Embryonic facial prominence (tissue), 1 donor: ENCODE data around the gene LRRC52.
A peak's percentile ranks its signal among the peaks of the same experiment; 100 is the strongest.

Experiments used
- DNase-seq: peaks from one replicate; pipeline ENCODE4 v3.0.0-alpha.2; 2016; ENCODE audit errors: extremely low spot score

Gene LRRC52, protein sequence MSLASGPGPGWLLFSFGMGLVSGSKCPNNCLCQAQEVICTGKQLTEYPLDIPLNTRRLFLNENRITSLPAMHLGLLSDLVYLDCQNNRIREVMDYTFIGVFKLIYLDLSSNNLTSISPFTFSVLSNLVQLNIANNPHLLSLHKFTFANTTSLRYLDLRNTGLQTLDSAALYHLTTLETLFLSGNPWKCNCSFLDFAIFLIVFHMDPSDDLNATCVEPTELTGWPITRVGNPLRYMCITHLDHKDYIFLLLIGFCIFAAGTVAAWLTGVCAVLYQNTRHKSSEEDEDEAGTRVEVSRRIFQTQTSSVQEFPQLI

DNA sequence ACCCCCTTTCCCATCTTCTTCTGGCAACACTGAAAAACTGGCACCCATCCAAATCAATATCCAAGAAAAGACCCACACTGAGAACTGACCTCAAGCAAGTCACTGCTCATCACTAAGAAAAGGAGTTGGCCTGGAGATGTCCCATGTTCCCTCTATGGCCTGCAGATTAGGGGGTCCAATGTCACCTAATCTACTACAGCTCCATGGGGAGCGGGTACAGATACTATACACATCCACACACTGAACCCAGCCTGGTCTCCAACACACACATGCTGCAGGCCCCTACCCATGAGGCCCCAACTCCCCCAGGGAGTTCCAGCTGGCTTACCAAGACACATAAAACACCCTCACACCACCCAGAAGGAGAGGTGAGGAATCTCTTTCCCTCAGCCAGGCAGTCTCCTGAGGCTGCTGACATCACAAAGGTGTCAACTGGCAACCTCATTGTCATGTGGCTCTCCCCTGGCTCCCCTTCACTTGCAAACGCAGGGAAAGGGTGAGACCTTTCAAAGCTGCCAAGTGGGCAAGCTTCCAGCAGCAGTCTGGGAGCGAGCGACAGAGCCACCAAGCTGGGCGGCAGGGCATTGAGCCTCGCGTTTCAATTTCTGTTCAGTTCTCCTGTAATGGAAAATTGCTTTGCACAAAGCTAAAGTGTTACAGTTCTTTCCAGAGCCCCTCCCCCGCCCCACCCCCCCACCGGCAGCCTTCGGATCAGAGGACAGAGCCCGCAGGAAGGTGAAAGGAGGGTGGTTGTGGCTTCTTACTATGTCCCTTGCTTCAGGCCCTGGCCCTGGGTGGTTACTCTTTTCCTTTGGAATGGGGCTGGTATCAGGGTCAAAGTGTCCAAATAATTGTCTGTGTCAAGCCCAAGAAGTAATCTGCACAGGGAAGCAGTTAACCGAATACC lies at the start of gene LRRC52:
LRRC52 (plus strand) TSS at position 469 of the 907 bp plus-strand sequence; CDS start at position 766, 297 bp downstream.
- no peak for DNase-seq

DNA sequence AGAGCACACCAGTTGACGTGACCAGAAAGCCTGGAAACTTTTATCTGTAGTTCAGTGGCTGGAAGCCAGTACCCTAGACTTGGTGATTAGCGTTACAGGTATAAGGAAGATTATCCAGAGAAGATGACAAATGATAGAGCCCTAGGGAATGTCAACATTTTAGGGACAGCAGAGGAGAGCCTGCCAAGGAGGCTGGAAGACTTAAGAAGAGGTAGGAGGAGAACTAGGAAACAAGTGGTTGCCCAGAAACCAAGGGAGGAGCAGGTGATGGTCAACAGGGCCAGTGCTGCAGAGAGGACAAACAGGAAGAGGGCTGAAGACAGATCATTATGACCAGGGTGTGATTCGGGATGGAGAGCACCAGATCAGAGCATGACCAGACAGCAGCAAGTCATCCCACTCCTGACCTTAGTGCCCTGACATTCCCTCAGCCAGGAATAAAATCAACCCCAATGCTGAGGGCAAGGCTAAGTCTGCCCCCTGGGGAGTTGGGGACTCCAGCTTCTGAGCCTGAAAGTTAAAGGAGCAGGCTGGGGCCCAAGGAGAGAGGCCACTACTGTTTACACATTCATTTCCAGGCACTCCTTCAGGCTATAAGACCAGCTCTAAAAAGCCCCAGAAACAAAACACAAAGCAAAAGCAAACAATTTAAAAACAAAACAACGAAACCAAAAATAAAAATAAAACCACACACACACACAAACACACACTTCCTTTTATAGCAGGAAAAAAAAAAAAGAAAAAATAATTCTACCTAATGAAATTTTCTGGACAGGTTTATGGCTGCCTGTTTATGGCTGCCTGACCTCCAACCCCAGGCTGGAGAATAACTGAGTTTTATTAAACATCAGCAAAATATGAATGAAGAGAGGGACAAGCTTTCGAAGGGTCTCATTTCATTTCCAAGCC lies 48.6 kb upstream of the LRRC52 start:
- no peak for DNase-seq

DNA sequence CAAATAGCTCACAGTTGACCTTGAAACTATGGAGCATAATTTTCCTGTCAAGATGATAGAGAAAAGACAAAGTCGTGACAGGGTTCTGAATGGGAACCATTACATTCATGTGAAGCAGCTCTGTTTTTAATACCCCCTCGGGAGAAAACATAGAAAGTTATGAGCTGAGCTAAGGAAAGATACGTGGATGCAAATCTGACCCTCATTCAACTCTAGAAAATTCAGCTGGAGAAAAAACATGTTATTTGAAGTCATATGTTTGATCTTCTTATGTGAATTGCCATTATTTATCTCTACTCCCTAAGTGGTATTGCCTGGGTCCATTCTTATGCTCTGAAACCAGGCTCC lies 48.0 kb upstream of the LRRC52 start:
- no peak for DNase-seq

DNA sequence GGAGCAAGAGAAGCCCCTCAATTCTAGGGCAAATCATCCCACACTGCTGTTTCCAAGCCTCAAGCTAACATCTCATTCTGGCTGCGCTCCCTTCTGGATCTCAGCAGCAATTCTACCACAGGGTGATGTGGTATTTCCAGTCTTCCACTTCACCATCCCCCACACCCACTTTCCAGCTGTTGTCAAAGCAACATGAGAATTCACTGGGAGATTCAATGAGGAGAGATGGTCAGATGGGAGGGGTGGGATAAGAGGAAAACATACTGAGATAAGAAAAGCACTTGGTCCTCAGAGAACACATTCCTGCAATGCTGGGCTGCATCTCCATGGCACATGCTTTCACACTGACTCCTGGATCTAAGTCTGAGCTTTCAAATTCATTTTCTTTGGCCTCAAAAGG lies 47.3 kb upstream of the LRRC52 start:
- peak; percentile 14 for DNase-seq

DNA sequence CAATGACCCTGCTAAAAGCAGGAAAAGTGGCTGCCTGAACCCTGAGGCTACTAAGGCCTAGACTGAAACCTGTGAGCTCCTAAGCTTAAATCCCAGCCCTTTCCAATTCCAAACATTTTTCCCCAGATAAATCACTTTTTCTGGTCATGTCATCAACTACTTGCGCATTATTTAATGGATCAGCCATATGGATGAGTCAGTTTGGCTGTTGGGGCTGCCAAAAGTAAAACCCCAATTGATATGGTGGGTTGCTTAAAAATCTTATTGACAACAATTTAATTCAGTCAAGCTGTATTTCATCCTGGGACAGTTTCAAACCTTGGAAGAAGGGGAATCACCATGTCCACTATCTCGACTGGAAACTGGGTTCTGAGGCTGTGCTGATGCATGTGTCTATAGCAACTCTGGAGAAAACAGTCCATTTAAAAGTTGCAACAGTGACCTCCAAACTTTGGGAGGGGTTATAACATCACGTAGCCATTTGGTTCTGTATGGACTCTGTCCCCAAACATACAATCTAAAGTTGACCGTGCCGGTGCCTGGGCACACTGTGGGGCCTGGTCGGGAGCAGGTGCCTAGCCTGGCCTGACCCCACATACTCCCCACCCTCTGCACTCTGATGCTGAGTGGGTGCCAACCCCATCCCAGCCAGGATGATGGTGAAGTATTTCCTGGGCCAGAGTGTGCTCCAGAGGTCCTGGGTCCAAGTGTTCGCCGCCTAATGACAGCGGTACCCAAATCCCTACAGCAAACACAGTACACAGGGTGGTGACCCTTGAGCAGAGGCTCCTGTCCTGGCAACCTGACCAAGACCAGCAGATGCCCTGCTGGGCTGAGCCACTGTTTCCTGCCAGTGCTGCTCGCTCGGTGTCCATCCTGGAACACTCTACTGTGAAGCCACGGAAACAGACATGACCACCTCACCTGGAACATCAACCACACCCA lies 46.5 kb upstream of the LRRC52 start:
- DNase-seq = no peak

DNA sequence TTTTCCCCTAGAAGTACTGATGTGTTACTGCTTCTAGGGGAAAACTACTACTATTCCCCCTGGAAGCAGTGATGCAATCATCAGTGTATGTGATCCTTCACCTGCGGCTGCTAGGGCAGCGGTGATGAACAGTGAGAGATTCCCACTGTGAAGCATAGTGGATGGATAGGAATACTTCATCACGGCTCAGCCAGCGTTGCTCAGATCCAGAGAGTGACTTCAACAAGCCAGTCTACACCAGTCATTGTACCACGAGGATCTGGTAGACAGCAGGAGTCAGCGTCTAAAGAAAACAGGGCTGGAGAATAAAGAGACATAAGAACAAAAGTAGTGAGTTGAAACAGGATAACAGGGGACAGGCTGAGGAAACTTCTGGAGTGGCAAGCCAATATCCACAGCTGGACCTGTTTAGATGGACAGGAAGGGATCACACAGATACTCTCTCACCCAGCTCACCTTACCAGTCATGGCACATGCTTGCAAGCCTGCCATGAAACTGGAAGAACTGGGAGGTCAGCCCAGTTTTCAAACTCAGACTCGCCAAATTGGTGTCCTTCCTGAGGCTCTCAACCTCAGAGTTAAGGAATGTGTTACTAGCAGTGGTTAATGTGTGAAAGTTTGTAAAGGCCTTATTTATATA lies 42.4 kb upstream of the LRRC52 start:
- no peak for DNase-seq

DNA sequence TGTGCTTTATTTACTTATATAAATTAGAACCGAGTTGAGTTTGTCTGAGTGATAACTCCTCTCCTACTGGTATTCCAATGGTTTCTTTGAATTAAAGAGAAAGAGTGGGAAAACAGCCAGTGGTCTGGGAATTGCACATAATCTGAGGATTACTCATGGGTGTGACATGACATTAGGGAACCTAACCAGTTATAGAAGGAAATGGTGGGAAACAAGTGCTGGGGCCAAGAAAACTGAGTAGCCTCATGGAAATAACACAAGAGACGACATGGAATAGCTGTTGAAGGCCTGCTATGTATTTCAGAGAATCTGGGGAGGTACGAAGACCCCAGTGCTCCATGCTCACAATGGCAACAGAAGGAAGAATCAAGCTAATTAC lies 41.8 kb upstream of the LRRC52 start:
- no peak for DNase-seq

DNA sequence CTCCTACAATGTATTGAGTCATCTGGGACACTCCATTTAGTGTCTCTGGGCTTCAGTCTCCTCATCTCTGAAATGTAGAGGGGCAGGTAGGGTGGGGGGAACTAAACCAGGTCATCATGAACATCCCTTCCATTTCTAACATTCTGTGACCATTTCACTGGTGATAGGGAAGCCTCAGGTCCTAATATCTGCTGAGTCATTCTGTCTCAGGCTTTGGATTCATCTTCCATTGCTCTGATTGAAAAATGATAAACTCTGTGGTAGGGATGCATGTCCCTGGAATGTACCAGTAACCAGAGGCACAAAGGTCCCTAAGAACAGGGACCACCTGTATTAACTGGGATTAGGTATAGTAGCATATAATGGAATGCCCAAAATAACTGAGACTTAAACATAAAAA lies 36.2 kb upstream of the LRRC52 start:
- no peak for DNase-seq

DNA sequence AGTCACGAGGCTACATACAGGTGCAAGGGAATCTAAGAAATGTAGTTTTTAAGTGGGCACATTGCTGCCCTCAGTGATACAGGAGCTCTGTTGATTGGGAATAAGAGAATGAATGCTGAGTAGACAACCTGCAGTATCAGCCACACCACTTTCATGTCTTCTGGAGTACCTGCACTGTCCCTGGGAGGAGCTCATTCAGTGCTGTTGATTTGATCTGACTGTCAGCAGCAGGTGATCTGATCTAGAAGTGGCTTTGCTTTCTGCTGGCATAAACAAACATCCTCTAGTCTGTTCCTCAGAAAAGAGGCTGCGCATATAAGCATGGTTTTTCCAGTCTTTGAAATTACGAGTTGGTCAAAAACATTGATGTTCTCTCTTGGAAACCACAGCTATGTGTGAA lies 35.5 kb upstream of the LRRC52 start:
- DNase-seq = no peak

DNA sequence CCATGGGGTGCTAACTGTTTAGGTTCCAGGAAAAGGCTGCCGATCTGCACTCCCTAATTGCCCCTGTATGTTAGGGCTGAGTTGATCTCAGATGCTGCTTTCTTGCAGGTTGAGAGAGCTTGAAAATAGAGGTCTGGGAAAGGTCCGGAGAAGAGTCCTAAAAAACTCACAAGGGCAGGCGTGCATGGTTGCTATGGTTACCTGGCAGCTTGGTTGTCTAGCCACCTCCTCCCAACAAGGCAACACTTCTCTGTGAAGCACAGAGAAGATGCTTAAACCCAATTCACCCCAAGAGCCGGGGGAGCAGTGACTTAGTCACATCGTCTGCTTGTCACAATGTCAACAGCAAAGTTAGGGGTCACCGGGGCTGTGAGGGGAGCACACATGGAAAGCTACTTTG lies 31.0 kb upstream of the LRRC52 start:
- no peak for DNase-seq

DNA sequence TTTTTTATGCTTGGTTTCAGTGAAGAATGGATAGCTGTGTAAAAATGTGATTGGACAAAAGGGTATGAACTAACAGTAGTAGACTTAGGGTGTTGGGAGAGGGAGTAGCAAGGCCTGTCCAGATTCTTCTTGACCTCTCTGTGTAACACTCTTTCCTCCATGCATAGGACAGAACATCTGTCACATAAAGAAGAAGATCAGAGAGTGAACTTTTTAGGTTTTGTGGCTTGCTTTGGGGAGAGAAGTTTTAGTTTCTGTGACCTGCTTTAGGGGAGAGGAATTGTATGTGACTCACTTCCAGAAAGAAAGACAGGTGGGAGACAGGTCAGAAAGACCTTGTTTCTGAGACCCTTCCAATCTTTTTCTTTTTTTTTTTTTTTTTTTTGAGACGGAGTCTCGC lies 27.3 kb upstream of the LRRC52 start:
- DNase-seq = no peak

DNA sequence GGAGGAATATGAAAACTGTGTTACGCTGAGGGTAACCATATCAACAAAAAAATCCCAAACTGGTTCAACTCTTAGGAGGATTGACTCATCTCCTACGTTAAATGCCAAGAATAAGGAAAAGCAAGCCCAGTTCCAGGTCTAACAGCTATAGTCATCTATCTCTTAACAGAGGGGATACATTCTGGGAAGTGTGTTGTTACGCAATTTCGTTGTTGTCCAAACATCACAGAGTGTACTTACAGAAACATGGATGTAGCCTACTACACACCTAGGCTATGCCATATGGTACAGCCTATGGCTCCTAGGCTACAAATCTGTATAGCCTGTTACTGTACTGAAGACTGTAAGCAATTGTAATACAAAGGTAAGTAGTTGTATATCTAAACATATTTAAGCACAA lies 23.2 kb upstream of the LRRC52 start:
- no peak for DNase-seq

DNA sequence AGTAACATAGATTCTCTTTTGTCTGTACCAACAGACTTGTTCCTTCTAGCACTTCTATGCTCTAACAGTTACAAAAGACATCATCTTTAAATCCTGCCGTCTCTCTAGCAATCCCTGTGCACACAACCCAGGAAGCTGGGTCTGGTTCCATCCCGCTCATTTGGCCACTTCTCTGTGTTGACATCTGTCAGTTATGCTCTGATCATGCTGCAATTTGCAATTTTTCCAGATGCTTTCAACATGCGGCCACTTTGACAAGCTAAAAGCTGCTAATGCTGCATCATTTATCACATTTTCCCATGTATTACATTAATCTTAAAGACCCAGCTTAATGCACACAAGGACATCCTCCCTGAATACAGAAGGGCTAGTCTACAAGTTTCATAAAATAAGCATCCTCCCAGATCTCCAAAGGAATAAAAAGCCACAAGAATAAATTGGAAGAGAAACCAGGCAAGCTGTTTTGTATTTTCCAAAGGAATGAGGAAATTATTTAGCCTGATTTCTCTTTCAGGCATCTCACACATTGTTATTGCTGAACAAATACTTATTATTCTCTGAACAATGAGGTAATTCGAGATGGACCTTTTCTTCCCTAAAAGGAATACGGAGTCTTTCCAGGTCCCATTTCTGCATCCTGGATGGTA lies 19.0 kb upstream of the LRRC52 start:
- no peak for DNase-seq

DNA sequence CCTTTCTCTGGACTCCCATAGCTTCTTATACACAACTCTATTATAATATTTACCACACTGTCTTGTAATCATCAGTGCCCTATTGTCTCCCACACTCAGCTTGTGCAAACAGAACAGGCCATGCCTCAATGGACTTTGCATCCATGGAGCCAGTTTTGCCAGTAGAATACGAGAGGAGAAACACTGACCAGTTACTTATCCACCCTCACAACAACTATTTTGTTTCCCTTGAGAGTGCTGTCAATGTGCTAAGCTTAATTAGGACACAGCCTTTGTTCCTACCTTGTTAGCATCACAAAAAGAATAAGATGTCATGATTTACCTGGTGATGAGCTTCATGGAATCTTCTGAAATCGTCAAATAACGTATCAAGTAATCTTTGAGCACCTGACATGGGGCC lies 18.1 kb upstream of the LRRC52 start:
- no peak for DNase-seq

DNA sequence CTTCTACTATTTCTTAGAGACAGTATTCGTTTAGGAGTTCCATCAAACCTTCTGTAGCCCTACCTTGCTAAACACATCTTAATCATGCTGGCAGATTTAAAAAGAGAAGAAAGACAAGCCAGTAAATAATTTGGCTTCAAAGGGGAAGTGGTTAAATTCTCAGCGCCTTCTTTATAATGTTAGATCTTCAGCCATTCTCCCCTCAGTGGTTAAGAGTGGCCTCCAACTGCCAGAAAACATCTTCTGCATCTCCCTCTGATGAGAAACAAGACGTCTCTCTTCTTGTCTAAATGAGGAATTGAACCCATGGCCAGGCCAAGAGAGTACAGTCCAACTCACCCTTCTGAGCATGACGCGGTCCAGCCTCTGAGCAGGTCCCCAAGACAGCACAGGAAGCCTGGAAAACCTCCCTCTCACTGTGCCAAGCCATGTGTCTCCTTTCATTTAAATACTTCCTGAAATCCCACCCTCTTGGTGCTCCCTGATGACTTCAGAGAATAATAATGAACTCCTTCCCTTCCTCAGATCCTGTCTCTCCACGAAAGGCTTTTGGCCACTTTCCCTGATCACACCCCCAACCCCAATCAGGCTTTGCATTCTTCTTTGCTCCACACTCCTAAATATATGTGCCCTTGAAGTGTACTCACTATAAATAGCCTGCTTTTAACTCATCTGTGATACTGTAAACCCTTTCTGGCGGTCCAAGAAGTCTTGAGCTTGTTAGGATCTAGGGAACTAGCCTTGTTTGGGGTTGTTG lies 16.4 kb upstream of the LRRC52 start:
- no peak for DNase-seq

DNA sequence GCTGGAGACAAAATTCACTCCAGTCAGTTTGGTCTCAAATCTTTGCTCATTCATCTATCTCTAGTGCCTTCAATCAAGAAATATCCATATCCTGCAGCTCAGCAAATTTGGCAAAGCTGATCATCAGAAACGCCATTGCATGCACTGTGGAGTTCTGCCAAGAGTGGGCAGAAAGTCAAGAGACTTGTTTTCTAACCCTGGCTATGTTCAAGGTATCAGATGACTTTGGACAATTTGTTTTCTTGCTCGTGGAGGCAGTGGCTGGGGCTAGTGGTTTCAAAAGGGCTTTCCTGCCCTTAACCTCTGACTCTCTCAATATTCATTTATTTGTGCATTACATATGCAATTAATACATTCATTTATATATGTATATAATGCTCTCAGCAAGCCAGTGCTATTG lies 12.8 kb upstream of the LRRC52 start:
- no peak for DNase-seq

DNA sequence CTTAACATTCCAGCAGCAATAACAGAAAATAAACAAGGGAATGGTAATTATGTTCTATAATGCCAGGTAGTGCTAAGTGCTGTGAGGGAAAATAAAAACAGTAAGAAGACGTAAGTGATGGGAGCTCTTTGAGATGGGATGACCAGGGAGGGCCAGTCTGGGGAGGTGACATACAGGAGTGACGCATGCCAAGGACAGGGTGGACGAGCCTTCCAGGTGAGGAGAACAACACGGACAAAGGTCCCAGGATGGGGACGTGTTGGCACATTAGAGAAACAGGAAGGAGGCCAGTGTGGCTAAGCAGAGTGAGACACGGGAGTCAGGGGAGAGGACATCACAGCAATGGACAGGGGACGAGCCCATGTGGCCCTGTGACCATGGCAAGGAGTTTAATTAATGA lies 11.7 kb upstream of the LRRC52 start:
- no peak for DNase-seq

DNA sequence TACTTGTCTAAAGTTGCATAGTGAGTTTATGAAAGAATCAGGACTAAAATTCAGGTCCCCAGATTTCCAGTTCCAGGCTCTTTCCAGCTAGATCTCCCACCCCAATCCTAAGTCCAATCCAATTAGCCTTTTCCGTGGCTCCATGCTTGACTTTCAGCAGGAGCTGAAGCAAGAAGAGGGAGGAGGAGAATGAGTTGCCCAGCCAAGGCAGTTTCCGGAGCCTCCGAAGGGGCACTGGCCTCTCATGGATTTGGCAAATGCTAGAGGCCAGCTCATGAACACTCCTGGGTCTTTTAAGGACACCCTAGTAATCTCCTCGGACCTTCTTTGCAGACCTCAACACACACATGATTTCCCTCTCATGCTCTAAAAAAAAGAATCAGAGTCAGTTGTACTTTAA lies 10.5 kb upstream of the LRRC52 start:
- no peak for DNase-seq

DNA sequence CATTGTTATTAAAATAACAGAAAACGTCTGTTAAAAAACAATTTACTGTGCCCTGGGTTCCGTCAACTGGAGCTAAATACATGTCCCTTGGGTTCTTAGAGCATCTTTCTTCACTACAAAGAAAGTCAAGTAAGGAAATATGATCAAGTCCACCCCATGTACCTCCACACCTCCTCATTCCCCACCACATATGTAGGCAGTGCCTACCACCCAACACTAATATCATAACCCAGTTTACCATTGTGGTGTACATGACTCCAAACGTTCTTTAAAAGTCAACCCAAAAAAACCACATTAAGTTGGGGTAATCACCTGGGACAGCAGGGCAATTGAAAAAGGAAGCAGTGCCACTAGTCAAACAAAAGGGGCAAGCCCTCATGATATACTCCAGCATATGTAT lies 7.8 kb upstream of the LRRC52 start:
- DNase-seq = no peak
